HG03135 (cell line): ENCODE measurements around the gene ARHGAP40.
A peak's percentile ranks its signal among the peaks of the same experiment; 100 is the strongest.

Experiments
- ATAC-seq: cut with Tn5 transposase; IDR thresholded peaks from one replicate; pipeline ENCODE4 v1.9.1; 2021; ENCODE audit warnings: mild to moderate bottlenecking, moderate library complexity; ENCODE audit not compliant: unreplicated experiment

ARHGAP40 gene

DNA sequence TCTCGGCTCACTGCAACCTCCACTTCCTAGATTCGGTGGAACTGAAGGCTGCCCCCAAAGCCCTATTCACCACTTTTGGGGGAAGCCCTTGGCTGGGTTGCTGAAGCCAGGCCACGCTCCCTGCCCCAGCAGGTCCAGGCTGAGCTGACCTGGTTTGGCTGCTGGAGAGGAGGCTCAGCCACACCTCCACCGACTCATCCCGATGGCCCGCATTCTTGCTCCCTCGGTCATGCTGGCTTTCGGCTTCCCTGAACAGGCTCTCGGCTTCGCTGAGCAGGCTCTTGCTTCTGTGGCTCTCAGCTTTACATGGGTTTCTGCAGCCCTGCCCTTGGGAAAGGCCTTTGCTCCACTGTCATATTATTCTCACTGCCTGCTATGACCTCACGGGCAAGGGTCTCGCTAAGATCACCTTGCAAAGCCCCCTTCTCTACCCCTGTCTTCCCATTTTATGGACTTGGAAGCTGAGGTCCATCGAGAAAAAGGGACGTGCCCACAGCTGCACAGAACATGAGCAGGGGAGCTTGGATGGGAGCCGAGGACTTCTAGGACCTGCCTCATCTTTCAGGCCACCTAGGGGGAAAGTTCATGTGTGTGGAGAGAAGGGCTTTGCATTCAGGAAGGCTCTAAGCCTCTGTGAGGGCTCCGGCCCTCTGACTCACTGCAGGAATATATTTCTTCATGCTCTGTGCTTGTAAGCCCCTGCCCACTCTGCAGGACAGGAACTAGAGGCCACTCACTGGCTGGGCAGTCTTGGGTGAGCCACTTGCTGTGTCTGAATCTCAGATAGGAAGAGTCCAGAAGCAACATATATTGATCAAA lies 15.6 kb downstream of the ARHGAP40 start:
- no peak for ATAC-seq

- ATAC-seq, result no peak
Observed at GRCh38 chr20:38617830-38618196, 16.2 kb downstream of the ARHGAP40 start.

DNA sequence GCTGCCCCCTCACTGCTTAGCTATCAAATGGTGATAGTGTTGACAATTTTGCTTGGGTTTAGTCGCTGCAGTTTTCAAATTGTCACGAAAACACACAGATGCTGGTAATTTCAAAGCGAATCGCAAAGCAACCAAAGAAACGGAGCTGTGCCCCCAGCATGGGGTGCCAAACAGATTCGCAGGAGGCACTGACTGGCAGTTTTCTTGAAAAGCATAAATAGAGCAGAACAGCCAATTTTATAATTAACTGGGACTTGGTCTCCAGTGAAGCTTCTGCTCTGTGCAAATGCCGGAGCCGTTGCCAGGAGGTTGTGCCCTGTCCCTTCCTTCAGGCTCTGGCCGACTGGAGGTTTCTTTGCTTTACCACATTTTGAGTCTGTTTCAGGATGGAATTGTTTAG lies 18.8 kb downstream of the ARHGAP40 start:
- ATAC-seq, result no peak

DNA sequence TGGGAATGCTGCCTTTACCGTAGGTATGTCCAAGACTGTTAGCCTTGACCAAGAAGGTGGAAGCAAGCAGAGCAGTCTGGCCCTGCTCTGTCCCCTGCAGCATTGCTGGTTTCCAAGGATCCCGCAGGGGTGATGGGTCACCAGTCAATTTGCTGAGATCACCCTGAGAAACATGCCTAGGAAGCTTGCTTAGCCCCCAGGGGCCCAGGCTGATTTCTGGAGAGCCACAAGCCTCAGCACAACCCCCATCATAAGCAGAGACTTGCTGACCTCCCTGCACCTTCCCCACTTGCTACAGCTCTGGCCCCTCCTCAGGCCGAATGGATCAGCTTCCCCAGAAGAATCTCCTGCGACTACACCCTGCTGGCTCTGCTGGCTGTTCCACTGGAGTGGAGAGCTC lies 21.5 kb downstream of the ARHGAP40 start:
- ATAC-seq, result no peak

DNA sequence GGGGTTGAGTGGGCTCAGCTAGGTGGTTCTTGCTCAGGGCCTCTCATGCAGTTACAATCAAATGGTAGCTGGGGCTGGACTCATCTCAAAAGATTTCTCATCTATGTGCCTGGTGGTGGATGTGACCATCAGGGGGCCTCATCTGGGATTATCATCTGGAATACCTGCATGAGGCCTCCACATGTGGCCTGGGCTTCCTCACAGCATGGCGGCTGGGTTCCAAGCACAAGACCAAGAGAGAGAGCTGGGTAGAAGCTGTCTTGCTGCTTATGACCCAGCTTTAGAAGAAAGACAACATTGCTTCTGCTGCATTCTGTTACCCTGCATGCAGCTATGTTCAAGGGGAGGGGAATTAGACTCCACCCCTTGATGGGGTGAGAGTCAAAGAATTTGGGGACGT lies 22.5 kb downstream of the ARHGAP40 start:
- ATAC-seq, result no peak

DNA sequence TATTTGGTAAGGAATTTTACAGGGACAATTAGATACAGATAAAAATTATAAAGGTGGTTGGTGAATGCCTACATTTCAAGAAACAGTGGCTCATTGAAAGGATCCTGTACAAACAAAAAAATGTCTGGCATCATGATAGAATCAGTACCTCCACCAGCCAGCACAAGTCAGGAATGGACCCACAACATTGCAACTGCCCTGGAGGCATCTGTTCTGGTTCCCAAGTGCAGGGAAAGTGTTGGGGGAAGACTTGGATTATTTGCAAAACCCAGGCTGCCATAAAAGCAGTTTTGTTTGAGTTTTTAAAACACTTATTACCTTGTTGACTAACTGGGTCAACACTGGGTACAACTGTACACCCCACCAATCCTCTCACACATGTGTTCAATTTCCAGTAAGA lies 24.3 kb downstream of the ARHGAP40 start:
- ATAC-seq, result no peak

DNA sequence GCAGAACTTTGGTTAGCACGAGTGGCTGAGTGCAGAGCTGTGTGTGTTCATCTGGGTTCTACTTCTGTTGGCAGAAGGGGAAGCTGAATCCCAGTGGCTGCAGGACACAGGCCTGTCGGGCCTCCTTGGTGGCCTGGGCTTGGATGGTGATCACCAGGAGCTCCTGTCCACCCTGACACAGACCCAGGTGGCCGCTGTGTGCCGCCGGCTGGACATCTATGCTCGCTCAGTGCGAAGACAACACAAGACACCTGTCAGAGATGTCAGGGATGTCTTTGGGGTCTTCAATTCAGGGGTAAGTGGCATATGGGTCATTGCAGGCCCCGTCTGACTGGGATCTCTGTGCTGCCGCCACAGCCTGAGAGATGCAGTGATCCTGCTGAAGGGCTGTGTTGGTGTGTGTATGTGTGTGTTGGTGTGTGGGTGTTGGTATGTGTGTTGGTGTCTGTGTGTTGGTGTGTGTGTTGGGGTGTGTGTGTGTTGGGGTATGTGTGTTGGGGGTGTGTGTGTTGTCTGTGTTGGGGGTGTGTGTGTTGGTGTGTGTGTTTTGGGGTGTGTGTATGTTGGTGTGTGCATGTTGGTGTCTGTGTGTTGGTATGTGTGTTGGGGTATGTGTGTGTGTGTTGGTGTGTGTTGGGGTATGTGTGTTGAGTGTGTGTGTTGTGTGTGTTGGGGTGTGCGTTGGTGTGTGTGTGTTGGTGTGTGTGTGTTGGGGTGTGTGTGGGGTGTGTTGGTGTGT lies 25.5 kb downstream of the ARHGAP40 start:
- ATAC-seq, result no peak

GRCh38 chr20:38628580-38629470 lies 27.2 kb downstream of the ARHGAP40 start:
- no peak for ATAC-seq

GRCh38 chr20:38629979-38630378 lies 28.4 kb downstream of the ARHGAP40 start:
- no peak for ATAC-seq

DNA sequence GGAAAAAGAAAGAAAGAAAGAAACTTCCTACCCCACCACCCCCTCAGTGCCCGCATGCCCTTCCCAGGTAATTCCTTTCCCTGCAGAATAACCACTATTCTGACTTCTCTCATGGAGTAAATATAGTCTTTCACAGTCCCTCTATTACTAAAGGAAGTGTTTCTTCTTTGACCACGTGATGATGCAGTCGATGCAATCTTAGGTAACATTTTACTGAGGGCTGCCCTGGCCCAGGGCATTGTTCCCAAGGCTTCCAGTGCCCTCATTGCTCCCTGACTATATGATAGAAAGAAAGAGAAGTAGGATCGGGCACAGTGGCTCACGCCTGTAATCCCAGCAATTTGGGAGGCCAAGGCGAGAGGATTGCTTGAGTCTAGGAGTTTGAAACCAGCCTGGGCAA lies 29.1 kb downstream of the ARHGAP40 start:
- ATAC-seq, result no peak

DNA sequence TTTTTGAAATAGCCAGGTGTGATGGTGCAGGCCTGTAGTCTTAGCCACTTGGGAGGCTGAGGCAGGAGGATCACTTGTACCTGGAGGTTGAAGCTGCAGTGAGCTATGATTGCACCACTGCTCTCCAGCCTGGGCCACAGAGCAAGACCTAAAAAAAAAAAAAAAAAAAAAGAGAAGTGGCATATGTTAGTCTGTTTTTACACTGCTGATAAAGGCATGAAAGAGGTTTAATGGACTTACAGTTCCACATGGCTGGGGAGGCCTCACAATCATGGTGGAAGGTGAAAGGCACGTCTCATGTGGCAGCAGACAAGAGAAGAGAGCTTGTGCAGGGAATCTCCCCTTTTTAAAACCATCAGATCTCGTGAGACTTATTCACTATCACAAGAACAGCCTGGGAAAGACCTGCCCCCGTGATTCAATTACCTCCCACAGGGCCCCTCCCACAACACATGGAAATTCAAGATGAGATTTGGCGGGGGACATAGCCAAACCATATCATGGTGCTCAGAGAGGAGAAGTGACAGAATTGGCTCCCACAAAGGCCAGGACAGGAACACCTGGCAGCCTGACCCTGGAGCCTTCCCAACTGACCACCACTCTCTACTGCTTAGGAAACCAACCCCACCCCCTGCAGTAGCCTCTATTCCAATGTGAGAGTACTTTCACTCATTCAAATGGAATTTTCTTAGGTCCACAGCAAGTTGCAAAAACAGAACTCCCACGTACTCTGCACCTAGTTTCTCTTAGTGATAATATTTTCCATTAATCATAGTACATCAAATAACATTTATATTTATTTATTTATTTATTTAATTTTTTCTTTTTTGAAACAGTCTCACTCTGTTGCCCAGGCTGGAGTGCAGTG lies 29.8 kb downstream of the ARHGAP40 start:
- no peak for ATAC-seq

GRCh38 chr20:38633577-38634093 lies 32.0 kb downstream of the ARHGAP40 start:
- ATAC-seq, result no peak

DNA sequence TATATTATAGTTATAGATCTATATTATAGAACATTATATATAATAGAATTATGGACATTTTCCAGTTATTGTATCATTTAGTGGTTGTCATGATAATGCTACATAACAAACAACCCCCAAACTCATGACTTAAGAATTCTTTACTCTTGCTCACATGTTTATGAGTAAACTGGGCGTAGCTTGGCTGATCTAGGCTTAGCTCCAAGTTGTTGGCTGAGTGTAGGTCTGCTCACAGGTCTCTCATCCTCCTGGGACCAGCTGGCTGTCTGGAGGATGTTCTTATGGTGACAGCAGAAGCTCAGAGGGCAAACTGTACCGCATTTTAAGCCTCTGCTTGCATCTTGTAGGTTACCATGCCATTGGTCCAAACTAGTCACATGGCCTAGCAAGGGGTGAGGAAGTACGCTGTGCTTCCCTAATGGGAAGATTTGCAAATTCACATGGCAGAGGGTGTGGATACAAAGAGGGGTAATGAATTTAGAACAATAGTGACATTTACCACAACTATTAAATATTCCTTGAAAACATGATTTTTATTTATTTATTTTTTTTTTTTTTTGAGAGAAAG lies 34.2 kb downstream of the ARHGAP40 start:
- no peak for ATAC-seq

DNA sequence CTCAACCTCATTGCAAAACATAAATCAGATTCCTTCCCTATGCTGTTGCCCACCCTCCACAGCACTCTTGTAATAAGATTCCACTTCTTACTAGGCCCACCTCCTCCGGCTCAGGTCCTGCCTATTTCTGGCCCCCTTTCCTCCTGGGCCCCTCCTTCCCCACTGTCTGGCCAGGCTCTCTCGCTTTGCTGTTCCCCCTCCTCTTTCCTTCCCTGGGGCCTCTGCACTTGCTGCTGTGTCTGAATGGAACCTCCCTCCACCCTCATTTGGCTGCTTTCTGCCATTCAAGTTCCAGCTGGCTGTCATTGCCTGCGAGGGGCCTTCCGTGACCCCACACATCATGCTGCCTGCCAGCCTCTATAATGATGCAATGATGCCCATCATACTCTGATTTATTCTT lies 38.9 kb downstream of the ARHGAP40 start:
- ATAC-seq, result no peak

- no peak for ATAC-seq
Observed at GRCh38 chr20:38642498-38642897, 40.9 kb downstream of the ARHGAP40 start.

- ATAC-seq, result no peak
Observed at GRCh38 chr20:38644588-38645260, 43.1 kb downstream of the ARHGAP40 start.

DNA sequence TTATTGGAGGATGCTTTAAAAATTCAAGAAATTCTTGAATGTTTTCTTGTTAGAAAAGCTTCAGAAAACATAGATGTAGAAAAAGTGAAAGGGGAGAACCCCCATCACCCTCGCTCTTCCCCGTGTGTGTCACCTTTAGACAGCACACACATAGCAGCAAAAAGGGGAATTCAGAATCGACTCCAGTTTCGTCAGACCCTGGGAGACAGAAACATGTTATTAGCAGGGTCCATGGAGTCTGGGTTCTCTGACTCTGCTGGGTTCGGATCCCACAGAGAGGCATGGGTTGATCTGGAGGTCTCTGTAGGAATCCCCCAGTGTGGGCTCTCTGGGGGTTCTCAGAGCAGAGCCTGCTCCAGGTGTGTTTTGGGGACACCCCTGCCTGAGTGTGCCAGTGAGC lies 43.7 kb downstream of the ARHGAP40 start:
- no peak for ATAC-seq

GRCh38 chr20:38645980-38646858 lies 44.6 kb downstream of the ARHGAP40 start:
- ATAC-seq, result peak; percentile 63
